Measurements from ENCODE around the gene RPL13.
"Not testable (repeated sequence)": the region's sequence is repeated elsewhere in the genome, so short reads cannot be mapped to it uniquely, and the experiment has no call there.

RPL13 gene

DNA sequence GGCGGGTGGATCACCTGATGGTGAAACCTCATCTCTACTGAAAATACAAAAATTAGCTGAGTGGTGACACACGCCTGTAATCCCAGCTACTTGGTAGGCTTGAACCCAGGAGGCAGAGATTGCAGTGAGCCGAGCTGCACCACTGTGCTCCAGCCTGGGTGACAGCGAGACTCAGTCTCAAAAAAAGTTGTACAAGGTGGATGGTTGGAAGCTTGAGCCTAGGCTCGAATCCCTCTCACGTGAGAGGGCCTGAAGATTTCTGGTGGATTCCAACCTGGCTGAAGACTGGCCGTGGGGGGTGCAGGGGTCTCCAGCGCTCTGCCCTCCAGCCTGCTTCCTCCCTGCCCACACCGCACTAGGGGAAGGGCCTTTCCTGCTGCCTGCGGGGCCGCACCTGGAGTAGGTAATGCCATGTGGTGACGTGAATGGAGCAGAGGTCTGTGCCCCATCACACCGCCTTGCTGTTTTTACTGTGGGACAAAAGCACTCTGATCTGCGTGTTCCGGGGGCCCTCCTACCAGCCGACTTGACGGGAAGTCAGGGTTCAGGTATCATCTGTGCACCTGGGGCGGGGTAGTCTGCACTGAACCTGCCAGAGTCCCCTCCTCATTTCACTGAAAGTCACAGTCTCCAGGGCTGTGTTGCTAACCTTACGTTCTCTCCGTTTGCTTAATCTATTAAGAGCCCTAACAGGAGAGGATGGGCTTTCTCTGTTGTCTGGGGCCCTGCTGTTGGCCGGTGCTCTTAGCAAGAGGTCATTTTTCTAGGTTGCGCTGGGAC is 4.2 kb downstream of the RPL13 start:
- DNase-seq: no peak

DNA sequence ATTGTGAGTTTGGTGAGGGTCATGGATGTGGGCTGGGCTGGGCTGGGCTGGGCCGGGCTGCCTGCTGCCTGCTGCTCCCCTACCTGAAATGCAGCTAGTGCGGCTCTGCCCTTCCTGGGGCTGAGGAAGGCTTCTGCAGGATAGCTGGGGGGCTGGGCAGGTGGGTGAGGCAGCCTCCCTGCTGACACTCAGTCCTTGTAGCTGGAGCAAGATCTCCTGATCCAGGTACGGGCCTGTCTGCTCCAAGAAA is 4.7 kb downstream of the RPL13 start:
- DNase-seq: no peak

DNA sequence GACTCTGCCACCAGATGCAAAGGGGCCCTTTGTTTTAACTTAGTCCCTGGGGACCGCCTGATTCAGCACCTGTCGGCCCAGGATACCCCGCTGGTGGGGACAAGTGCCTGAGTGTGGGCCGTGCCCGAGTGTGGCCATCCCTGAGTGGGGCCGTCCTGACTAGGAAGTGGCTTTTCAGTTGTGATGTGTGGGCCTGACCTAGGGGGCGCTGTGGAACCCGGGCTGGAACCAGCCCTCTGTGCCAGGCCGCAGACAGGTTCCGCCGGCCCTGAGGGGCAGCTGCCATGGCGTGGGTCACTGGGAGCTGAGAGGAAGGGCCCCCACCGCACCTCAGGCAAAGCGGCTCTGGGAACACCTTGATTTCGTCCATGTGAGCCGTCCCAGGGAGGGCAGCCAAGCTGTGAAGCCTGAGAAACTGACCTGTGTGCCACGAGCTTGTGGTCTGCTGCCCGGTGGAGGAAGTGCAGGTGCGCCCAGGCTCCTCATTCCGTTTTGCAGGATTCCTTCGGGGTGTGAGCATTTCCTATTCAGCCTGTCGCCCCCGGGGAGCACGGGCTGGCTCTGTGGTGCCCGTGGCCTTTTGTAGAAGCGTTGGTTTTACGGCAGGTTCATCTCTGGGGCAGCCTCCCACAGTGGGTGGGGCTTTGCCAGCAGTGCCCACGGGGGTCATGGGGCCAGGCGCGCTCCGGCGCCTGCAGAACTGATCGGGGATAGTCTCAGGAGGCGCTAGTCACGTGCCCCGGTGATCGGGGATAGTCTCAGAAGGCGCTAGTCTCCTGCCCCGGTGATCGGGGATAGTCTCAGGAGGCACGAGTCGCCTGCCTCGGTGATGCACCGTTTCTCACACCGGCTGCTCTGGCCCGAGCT is 5.3 kb downstream of the RPL13 start:
- DNase-seq: no peak

DNA sequence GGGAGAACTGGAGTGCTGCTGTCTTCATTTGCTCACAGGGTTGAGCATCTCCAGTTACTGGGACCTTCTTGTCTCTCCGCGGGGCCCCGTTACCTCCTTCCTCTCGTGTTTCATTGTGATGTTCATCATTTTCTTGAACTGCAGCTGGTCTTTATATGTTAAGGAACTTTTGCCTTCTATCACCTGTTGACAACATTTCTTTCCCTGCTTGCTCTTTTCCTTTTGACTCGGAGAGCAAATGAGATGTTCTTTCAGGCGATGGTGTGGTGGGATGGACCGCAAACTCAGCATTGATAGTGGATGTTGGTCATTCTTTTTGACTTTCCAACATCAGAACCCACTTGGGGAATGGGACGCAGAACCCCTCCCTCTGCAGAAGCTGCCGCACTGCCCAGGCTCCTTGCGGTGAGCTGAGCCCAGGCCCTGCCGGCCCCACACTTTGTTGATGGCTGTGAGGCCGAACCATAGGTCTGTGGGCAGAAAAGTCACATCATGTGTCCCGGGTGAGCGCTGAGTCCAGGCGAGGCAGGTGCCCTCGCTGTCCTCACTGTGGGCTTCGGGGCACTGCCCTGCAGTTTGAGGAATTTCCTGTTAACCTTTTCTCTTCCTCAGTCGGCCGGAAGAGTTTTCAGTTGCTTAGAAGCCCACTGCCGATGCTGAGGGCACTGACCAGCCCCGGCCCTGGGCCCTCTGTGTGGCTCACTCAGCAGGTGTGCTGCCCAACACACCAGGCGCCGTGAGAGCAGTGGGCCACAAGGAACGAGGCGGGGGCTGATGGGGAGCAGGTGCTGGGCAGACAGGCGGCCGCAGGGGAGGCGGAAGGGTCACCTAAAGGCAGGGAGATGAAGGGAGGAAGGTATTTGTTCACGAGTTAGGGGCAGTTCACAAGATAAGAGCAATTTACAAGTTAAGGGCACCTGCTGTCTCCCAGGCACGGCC is 7.4 kb downstream of the RPL13 start:
- no peak for DNase-seq

DNA sequence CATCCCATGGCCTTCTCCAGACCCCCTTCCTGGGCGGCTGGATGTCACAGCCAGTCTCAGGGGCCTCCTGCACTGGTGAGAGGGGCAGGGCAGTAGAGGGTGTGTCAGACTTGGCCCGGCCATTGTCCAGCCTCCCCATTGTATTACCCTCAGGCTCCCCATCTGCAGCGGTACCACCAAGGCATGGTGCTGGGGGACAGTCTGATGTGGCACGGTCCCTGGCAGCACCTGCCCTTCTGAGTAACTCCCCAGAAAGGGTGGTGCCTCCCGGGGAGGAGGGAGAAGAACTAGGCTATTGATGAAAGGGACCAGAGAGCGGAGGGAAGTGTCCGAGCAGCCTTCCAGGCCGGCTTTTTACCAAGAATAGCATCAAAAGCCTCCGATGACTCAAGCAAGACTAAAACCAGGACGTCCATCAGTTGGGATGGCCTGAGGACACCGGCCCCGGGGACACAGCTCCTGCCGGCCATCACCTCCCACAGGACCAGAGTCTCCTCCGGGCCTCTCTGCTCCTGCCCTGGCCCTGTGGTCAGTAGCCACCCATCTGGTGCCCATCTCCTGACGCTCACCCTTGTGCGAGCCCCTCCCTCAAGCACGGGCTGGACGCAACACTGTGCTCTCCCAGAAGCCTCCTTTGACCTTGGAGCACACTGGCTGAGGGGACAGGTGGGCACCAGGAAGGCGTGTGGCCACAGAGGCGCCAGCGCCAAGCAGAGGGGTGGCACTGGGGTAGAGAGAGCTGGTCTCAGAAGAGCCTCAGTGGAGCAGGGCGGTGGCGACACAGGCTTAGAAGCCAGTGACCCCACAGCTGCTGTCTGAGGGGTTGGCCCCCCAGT is 9.2 kb downstream of the RPL13 start:
- no peak for DNase-seq

DNA sequence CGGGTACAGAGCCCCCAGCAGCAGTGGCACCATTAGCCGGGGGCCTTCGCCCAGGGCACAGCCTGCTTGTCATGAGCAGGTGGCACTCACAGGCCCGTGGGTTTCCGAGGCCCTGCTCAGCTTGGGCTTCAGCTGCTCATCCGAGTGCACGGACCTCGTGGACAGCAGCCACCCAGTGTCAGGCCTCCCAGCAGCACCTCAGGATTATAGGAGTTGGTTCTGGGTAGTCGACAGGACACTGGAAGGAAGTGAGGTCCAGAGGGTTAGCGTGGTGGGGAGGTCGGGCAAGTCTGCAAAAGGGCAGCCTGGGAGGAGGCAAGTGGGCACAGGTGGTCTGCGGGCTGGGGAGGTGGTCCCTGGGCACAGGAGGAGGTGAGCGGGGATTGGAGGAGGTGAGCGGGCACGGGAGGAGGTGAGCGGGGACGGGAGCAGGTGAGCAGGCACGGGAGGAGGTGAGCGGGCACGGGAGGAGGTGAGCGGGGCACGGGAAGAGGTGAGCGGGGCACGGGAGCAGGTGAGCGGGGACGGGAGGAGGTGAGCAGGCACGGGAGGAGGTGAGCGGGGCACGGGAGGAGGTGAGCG is 10.0 kb downstream of the RPL13 start:
- DNase-seq: no peak

DNA sequence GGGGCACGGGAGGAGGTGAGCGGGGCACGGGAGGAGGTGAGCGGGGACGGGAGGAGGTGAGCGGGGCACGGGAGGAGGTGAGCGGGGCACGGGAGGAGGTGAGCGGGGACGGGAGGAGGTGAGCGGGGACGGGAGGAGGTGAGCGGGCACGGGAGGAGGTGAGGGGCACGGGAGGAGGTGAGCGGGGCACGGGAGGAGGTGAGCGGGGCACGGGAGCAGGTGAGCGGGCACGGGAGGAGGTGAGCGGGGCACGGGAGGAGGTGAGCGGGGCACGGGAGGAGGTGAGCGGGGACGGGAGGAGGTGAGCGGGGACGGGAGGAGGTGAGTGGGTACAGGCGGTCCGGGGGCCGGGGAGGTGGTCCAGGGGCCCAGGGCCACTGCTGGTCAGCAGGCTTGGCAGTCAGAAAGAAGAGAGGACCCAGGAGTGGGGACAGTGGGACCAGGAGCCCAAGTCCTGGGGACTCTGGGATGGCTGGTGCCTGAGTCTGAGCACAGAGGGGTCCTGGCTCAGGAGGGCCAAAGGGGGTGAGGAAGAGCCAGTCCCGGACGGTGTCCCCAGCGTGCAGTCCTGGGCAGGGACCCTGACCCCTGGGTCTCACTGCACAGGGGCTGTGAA is 10.6 kb downstream of the RPL13 start:
- DNase-seq: not testable (repeated sequence)

DNA sequence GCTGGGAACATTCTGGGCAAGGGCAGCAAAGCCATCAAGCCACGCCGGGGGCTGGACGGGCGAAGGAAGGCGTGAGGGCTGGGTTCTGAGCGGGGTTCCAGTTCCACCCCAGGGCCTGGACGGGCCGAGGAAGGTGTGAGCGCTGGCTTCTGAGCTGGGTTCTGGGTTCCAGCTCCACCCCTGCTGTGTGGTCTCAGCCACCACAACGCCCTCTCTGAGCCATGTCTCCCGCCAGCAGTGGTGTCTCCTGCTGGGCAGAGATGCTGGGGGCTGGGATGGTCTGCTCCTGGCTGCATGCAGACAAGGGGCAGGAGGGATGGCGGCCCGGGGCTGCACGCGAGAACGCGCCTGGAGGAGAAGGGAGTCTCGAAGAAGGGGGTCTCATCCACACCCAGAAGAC is 11.2 kb downstream of the RPL13 start:
- DNase-seq: no peak

DNA sequence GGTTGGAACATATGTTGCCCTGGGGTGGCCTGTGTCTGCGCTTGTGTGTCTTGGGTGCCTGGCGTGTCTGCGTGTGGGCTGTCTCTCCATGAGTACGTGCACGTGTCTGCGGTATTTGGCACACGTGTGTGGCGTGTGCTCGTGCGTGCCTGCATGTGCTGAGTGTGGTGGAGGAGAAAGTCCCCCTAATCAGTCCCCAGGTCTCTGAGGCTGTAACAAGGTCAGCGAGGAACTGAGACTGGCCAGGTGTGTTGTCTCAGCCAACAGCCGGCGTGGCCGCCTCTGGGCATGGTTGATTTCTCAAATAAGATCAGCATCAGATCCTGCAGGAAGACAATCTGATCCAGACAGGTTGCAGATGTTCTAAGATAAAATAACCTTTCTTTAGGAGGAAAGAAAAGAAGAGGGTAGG is 11.6 kb downstream of the RPL13 start:
- no peak for DNase-seq

DNA sequence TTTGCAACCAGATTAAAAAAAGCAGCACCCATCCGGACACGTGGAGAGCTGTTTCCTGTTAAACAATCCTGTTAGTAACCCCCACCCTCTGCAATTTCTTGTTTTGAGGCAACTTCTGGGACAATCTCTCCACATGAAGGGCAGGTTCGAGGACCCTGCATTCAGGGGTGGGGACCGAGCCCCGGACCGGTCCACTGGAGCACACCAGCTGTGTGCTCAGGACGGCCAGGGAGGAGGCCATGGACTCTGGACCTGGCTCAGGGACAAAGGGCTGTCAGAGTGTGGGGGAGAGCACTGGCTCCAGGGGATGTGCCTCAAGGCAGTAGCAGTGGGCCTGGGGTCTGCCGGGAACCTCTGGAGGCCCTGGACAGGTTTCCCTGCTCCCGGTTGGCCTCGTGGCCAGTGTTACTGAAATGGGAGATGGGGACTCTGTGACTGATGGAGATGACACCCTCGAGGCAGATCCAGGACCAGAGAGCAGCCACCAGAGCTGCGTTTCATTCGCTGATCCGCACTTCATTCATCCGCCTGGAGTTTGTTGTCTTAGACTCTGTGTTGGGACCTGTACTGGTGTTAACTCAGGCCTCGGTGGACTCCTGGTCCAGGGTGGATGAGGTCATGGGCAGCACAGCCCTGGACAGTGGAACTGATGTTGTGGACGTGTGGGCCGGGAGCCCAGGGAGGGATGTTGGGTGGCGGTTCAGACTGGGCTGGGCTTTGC is 12.2 kb downstream of the RPL13 start:
- DNase-seq: no peak

DNA sequence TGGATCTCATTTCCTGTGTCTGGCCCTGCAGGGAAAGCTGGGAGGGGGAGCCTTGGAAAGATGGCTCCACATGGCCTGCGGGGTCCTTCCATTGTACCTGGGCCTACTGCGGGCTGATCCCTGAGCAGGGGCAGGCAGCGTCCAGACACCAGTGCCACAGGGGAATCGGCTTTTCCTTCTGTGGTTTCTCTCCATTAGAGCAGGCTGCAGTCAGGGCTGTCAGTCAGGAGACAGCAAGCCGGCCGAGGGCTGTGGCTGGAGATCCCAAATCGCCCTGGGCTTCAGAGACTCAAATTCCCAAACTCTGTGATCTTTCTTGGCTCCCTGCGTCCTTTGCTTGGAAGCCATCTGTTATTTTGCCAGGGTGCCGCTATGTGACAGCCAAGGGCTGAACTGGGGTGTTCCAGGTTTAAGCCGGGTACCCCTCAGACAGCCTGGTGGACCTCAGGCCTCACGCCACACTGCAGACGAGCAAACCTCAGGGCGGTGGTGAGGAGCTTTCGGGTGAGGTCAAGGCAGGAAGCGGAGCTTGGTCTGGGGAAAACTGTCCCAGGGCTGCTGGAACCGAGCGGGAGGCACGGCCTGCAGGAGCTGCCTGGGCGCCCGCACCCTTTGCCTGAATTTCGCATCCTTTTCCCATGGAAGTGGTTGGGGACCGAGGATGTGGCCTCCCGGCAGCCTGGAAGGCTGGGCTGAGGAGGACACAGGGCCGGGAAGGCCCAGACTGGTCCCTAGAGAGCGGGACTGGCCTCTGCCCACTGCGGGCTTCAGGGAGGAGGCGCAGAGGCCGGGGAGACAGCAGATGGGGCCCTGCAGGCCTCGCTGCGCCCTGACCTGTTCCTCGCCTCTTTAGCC is 13.6 kb downstream of the RPL13 start:
- DNase-seq: no peak

DNA sequence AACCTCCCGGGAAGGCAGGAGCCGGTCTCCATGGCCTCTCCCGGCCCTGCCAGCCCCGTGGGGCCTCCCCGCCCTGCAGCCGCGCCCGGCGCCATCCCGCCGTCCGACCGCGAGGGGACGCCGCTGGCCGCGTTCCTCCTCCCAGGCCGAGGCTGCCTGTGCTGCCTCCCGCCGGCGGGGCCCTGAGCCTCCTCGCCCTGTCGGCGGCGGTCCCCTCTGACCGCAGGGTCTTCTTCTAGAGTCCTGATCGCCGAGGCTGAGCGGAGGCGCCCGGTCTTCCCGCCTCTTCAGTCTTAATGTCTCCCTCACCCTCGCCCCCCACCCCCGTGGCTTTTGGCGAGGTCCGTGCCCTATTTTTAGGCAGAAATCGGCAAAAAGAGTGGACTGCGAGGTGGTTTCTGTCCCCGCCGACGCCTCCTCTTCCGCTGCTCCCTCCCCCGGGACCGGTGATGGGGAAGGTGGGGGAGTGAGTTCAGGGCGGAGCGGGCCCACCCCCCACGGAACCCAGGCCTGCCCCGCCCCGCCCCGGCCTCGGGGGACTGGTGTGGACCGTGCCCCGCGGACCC is 14.3 kb downstream of the RPL13 start:
- DNase-seq: peak; percentile 28

DNA sequence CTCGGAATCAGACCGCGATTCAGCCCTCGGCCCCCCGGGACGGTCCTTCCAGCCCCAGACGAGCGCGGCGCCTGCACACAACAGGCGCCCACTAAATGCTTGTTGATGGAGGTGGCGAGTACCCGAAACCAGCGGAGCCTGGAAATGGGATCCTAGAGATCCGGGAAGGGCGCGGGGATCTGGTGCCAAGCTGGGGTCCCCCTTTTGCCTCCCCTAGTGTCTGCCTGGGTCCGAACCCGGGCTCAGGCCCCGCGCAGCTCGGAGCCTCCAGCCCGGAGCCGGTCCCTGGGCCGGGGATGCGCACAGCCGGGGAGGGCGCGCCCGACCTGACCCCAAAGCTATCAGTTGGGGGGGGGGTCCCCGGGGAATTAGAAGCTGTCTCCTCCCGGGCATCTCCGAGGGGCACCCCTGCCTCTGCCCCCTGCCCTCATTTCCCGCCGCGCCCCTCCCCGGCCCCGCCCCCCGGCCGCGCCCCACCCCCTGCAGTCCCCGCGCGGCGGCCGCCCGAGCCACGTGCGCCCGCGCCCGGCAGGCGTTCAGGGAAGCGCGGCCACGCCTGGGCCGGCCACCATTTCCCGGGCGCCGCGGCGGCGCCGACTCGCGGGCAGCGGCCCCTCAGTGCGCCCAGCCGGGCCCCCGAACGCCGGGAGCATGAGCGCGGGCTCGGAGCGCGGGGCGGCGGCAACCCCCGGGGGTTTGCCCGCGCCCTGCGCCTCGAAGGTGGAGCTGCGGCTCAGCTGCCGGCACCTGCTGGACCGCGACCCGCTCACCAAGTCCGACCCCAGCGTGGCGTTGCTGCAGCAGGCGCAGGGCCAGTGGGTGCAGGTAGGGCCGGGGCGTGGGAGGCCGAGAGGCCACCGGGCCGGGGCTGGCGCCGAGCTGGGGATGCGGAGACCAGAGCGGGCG is 15.0 kb downstream of the RPL13 start, which contains the start of gene CPNE7:
Gene CPNE7 (plus strand): TSS at position 512 of the 906 bp plus-strand sequence. CDS start 140 bp downstream, at position 652.
- DNase-seq: no peak

DNA sequence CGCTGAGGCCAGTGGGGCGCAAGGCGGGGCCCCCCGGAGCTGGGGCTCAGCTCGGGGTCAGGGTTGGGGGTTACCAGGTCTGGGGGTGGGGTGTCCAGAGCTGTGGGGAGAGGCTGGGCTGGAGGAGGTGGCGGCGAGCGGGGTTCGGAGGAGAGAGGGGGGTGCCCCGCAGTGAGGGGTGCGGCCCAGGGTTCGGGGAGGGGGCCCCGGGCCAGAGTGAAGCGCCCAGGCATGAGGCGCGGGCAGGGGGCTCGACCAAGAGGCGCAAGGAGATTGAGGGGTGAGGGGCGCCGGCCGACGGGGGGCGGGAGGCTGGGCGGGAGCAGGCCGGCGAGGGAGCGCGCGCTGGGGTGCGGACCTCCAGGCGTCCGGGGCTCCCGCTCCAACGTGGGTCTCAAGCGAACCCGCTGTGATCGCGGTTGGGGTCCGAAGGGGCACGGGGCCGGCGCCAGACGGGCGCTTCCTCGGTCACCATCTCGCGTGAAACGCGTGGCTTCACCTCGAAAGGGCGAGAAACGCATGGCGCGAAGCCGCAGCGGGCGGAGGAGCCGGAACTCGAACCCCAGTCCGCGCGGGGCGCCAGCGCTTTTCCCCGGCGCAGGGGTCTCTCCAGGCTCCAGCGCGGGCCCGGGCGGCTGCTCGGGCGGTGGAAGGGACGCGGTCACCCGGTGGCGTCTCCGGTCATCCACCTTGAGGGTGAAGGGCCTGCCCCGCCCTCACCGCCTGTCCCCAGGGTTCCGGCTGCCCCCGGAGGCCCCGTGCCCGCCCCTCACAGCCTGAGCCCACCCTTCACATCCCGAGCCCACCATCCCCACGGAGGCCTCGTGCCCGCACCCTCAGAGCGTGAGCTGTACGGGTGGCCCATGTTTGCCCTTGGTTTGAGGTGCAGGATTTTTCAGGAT is 15.9 kb downstream of the RPL13 start:
- no peak for DNase-seq

DNA sequence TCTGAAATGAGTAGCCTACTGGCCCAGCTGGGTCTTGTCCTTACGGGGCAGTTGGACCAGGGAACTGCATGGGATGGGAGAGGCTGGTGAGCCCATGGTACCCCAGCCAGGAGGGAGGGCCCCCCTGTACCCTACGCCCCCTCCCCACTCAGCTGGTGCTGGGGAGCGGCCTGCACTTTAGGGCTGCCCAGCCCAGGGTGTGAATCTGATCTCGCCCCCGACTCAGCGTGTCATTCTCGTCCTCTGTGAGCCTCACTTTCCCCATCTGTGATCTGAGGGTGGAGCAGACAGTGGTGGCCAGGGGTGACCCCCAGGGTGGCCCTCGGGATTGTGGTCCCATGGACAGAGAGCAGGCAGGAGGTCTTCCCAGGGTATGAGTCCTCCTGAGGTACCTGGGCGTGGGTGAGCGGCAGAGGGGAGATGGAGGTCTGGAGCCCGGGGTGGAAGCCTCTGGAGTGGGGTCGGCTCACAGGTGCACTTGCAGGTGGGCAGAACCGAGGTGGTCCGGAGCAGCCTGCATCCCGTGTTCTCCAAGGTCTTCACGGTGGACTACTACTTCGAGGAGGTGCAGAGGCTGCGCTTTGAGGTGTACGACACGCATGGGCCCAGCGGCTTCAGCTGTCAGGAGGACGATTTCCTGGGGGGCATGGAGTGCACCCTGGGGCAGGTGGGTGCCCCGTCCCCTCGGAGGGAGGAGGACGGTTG is 16.7 kb downstream of the RPL13 start:
- no peak for DNase-seq

DNA sequence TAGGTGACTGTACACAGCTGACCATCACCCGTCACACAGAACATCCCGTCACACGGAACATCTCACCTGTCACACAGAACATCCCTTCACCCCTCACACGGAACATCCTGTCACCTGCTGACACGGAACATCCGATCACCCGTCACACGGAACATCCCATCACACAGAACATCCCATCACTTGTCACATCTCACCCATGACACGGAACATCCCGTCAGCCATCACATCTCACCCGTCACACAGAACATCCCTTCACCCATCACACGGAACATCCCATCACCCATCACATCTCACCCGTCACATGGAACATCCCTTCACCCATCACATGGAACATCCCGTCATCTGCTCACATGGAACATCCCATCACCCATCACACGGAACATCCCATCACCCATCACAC is 18.9 kb downstream of the RPL13 start:
- no peak for DNase-seq

All from activated CD4-positive, alpha-beta T cell treated with anti-CD3 and anti-CD28 coated beads for 1 hour (primary cell).